GM21529 (cell line): ENCODE measurements around the gene MCRIP1.
"Not testable (repeated sequence)": the region's sequence is repeated elsewhere in the genome, so short reads cannot be mapped to it uniquely, and the experiment has no call there.

Experiments
- ATAC-seq: cut with Tn5 transposase; IDR thresholded peaks from one replicate; pipeline ENCODE4 v1.9.1; 2021; ENCODE audit not compliant: unreplicated experiment

Gene MCRIP1

DNA sequence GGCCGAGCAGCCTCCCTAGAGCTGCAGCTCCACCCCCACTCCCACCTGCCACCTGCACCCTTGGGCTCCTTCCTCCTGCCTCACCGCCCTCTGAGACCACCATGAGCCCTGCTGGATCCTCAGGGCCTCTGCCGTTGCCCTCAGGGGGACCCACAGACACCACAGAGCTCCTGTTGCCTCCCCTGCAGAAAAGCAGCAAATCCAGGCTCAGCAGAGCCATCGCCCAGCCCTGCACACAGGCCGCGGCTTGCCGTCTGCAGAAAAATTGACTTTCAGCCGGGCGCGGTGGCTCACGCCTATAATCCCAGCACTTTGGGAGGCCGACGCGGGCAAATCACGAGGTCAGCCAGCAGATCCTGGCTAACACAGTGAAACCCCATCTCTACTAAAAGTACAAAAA lies 8.8 kb upstream of the MCRIP1 start:
- ATAC-seq = no peak

DNA sequence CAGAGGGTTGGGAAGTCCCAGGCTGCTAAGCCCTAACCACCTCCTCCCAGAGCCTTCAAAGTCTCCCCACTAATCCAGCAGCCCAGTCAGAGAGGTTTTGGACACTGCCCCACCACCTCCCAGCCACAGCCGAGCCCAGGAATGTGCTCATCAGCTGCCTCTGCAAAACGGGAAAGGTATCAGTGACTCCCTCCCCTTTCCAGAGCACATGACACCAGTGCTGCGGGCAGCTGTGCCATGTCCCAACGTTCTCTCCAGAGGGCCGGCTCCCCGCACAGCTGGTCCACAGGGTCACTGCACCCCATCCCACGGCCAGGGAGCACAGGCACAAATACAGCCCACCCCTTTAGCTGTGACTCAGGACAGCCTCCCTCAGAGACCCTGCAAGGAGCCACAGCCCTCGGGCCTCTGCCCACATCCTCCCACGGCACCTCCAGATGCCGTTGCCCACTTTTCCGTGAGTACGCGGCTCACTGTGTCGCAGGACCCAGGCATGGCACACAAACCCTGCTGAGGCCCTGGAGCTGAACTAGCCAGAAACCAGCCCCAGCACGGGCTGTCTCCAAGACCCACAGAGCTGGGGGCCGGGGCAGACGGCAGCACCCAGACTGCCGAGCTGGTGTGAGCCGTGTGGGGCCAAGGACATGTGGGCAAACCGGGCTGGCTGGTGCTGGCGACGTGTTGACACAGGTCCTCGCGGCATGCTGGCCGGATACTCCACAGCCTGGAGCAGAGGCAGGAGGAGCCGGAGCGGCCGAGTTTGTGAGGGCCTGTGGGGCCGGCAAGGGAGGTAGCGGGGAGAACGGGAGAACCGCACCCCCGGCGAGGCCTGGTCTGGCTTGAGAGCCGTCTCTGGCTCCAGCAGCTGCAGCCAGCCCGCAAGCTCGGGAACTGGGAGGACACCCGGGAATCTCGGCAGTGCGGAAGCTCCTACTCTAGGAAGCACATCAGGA lies 8.0 kb upstream of the MCRIP1 start:
- ATAC-seq = no peak

DNA sequence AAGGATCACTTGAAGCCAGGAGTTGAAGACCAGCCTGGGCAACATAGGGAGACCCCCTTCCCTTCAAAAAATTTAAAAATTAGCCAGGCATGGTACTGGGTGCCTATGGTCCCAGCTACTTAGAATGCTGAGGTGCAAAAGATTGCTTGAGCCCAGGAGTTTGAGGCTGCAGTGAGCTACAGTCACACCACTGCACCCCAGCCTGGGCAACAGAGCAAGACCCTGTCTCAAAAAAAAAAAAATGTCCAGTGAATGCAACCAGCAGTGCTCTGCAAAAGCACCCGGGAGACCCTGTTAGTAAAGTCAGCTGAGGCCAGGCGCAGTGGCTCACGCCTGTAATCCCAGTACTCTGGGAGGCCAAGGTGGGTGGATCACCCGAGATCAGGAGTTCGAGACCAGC lies 7.0 kb upstream of the MCRIP1 start:
- not testable (repeated sequence) for ATAC-seq

DNA sequence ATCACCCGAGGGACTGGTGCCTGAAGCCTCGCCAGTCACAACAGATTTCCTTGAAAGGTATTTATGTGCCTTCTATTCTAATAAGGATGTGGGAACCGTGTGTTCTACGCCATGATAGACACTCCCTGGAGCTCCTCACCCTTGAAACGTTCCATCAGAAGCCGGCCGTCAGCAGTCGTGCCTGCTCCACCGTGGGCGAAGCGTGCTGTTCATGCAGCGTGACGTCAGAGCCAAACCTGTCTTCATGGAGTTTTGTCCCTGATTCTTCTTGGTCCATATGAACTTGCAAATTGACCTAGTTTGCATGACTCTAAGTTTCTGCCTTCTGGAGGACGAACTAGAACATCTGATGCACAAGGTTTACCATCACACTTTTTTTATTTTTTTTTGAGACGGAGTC lies 6.2 kb upstream of the MCRIP1 start:
- ATAC-seq = no peak

DNA sequence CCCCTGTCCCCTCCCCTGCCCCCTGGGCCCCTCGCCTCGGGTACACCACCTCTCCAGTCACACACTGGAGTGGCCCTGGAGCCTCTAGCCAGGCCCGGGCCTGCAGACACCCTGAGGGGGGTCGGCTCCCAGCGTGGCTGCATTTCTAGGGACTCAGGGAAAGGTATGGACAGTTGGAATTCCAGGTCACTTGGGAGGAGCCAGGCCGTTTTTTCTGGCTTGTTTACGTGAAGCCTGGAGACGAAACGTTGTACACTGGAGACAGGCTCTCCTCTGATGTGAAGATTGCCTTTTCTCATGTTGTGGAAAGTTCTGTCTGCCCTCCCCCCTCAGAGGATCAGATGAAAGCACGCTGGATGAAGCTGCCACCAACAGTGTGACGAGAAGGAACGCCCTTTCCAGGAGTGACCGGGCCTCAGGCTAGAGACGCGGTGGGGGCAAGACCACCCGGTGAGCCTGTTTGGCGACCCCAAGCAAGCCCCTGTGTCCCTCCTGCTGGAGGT lies 5.7 kb upstream of the MCRIP1 start:
- no peak for ATAC-seq

DNA sequence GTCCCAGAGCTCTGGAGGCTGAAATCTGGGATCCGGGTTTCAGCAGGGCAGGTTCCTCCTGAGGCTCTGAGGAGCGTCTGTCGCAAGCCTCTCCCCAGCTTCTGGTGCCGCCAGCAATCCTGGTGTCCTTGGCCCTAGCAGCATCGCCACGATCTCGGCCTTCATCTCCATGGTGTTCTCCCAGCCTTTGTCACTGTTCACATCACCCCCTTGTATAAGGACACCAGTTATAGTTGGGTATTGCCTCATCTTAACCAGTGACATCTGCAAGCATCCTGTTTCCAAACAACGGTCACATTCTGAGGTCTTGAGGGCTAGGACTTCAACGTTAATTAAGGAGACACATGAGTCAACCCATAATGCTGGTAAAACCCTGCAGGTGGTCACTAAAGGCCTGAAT lies 4.5 kb upstream of the MCRIP1 start:
- ATAC-seq = no peak

DNA sequence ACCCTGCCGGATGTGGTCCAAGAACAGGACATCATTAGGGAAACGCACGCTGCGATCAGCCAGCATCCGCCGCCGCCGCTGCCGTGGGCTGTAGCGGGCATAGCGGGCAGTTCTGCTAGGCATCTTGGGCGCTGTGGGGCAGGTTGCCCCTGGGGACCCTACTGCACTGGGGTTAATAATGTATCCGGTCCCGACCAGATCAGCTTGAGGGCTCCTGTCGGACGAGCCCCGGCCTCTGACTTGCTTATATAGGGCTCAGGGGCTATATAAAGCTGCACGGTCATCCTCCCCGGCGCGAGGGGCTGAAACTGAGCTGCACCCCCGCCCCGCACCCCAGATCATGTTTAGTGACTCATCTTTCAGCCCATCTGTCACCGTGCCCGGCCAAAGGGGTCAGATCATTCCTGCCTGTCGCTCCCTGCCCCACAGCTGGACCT lies 1.8 kb upstream of the MCRIP1 start, which contains the start of gene PPP1R27:
PPP1R27 (minus strand) TSS at position 220 of the 437 bp plus-strand sequence; CDS start at position 123, 97 bp downstream.
- ATAC-seq = no peak

DNA sequence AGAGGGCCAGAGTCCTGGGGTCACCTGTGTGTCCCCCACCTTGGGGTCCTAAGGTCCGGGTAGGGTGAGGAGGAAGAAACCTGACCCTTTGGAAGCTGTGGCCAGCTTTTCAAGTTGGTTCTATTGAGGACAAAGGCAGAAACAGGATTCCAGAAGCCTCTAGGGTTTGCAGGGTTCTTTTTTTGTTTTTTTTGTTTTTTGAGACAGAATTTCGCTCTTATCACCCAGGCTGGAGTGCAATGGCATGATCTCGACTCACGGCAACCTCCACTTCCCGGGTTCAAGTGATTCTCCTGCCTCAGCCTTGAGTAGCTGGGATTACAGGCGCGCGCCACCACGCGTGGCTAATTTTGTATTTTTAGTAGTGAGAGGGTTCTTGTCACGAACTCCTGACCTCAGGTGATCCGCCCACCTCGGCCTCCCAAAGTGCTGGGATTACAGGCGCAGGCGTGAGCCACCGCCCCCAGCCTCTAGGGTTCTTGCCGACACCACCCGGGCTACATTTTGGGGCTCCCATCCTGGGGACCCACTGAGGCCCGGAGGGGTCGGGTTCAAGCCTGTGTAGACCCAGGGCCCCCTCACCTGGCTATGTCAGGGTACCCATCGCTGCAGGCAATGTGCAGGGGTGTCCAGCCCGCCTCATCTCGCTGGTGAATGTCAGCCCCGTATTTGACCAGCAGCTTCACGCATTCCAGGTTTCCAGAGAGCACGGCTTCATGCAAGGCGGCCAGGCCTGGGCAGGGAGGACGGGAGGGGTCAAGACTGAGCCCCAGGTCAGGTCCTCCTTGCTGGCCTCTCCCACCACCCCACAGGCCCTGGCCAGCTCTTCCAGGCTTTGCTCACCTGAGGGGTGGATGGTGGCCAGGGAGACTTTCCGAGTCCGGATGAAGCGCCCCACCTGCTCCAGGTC lies 1.1 kb upstream of the MCRIP1 start:
- ATAC-seq = no peak

DNA sequence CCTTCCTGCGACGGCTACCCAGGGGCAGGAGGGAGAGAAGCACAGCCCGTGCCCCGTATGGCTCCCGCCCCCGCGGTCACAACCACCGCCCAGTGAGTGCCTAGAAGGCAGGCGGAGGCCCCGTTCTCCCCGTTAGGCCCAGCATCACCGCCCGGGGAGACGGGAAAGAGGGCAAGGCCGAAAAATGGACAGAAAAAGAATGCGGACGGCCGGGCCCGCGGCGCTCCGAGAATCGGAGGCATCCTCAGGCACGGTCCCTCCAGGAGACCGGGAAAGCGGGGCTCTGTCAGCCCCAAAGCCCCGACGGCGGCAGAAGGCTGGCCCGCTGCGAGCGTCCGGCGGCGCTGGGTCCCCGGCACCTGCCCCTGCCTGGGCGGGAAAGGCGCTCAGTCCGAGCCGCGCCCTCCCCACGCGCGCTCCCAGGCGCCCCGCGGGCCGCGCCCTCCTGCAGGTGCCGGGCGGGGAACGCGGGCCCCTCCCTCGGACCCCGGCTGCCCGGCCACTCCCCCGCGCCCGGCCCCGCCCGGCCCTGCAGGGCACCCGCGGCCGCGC lies 407 bp downstream of the MCRIP1 start:
- peak; percentile 28 for ATAC-seq

DNA sequence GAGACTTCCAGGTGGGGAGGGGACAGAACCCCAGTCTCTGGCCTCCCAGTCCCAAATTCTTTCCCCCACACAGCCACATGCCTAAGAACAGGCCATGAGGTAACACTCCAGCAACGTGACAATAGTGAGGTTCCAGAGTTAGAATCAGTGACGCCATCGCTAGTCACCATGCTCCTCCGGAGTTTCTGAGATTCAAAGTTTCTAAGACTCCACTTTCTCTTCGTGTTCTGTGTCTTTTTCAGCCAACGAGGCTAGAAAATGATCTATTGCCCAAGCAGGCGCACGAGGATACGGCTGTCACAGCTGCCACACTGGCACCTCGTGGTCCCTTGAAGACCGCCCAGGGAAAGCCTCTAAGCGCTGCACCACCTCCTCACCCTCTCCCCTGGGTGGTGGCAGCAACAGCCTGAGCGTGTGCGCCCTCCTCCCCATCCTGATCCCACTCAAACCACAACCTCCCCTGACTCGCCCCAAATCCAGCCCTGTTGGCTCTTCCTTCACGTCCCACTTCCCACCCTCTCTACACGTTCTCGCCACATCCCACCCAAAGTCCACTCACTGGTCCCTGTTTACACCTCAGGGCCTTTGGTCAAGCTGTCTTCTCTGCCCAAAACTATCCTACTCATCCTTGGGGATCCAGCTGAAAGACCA lies 1.0 kb downstream of the MCRIP1 start:
- ATAC-seq = no peak

DNA sequence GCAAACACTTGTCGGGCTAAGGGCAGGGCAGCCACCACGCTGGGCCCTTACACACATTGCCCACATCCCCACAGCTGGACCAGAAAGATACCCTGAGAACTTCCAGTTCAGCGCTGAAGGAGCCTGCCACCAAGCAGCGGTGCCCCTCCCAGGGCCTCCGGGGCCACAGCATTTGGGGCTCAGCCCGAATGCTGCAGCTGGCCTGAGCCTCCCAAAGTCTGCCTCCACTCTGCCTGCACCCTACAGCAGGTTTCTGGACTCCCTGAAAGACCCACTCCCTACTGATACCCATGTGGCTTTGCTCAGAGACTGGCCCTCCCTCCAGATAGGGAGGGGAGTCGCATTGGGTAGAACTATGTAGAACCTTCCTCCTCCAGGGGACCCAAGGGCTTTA lies 1.5 kb downstream of the MCRIP1 start:
- ATAC-seq = no peak

DNA sequence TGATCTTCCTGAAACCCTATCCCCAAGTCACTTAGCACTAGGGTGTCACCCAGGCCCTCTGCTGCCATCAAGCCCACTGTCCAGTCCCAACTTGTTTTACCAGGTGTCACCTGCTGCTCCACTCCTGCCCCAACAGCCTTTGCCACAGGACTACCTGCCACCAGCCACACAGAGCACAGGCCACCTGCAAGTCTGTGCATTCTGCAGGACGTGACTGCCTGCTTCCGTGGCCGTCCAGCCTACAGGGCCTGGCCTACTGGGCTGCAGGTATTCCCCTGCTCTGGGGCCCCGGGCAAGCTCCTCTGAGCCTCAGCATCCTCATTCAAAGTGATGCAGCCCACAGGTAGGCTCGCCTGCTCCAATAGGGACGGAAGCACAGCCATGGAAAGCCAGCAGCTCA lies 3.2 kb downstream of the MCRIP1 start:
- ATAC-seq = no peak

DNA sequence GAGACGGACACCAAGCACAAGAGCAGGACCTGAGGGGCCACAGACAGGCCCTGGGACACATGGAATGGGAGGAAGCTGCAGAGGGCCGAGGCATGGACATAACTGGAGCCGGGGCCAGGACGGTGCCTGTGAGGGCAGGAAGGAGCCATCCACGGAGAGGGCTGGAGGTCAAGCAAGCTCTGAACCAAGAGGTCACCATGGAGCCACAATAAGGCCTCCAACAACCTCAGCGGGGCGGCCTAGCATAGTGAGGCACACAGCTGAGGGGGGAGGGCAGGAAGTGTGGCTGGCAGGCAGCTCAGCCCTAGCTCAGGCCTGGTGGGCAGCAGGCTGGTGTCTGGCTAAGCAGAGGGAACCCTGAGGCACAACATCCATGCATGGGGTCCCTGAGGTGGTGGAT lies 4.4 kb downstream of the MCRIP1 start:
- ATAC-seq = no peak

DNA sequence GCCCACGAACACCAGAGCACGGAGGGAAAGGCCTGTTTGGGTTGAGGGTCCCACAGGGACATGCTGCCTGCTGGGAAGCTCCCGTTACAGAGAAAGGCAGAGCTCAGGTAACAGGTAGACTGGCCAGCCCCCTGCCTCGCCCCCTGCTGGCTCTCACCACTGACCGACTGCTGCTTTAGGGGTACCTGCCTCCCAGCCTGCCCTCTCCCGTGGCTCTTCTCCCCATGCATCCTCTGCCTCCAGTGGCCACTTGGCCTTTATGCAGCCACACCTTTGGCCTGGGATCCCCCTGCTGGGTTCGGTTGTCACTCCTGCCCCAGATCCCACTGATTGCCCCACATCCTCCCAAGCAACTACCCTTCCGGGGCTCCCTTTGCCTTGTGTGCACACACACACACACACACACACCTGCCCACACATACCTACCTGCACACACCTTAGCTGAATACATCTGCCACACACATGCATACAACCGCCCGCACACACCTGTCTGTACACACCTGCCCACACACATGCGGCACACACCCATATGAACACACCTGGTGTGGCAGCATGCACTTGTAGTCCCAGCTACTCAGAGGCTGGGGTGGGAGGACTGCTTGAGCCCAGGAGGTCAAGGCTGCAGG lies 7.1 kb downstream of the MCRIP1 start:
- no peak for ATAC-seq

DNA sequence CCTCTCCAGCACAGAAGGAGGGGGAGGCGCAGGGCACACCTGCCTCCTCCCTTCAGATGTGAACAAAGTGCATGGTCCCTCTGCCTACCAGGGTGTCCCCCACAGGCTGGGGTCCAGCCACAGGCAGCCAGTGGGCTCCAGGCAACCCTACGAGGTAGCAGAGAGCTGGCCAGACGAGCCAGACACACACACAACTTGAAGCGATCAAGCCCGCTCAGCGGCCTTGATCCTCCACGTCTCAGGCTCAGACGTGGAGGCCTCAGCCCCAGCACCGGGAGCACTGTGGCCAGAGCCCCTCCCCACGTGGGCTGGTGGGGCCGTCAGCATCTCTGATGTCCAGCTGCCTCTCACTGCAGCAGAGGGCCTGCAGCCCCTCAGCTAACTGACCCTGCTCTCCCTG lies 8.5 kb downstream of the MCRIP1 start:
- no peak for ATAC-seq

DNA sequence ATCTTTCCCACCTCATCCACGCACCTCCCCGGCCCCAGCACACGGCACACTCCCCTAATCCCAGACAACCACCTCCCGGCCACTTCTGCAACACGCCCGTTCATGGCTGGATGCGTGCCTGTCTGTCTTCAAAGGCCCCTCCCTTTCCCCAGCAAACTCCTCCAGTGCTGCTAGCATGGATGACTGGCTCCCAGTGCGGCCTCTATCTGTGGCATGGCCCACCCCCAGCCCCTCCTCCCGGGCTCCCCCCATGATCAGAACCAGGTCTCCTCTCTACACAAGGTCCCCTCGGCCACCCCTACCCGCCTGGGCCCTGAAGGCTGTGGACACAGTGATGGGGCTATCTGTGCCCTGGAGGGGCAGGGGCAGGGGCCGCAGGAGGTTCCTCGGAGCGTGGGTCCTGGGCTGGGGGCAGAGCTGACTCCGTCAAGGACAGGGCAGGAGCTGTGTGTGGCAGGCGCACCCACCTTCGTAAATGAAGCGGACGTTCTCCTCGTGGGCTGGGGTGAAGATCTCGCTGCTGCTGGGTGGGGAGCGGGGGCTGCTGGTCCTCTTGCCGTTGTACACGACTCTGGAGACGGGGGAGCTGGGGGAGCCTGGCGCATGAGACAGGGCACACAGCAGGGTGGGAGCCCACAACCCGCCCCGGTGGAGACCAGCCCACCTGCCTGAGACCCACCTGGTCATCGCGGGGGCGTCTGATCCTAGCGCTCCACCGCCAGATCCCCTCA lies 9.1 kb downstream of the MCRIP1 start:
- no peak for ATAC-seq

DNA sequence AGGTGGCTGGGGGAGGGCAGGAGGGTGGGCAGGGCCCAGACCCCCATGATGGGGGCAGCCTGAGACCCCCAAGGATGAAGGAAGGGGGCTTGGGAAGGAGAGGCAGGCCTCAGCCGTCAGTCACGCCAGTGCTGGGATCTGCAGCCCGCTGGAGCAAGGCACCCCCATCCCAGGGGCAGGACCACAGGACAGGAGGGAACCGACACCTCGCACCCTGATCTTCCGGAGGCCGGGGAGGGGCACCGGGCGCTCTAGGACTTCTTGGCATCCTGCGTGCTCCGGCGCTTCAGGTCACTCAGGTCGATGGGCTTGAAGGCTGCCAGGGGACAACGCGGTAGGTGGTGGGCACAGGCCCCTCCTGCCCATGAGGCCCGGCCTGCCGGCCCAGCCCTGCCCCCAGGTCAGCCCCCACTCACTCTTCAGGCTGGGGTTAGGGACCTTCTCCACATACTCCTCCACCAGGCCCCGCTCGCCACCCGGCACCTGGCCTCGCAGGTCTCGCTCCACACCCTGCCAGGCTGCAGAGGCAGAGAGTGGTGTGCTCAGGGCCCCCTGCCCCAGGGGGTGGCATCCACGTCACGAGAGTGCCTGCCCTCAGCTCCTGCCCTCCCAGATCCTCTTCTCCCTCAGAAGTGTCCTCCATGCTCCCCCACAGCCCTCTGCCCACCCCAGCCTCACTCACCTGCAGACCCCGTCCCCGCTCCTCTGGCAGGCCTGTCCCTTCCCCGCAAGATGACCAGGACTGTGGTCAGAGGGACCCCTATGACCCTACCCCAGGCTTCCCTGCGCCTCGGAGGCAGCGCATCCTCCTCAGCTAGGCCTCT lies 9.9 kb downstream of the MCRIP1 start:
- ATAC-seq = no peak

DNA sequence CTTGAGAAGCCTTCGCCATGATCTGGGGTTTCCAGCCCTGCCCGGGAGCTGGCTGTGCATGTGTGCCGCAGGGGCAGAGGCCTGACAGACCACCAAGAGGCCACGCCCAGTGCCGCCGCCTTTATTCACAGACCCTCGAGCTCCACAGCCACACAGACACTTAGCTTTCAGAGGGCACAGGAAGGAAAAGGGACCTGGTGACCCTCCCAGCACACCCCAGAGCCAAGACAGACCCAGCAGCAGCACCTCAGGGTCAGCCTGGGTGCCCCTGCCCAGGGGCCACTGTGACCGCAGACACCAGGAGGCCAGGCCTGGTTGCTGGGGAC lies 10.8 kb downstream of the MCRIP1 start:
- no peak for ATAC-seq
